Measurements from ENCODE around the gene LMNA. TPM values are rescaled to one million over a fixed set of nuclear protein-coding genes. Genes with fewer than 3 reads are reported as not detected.
A peak's percentile ranks its signal among the peaks of the same experiment; 100 is the strongest.

The LMNA gene
- total and polyA plus RNA-seq, 10 donors, result 33.9 to 279 (median 110) TPM

GRCh38 chr1:156155756-156156510, 41.4 kb downstream of the LMNA start:
- Histone ChIP-seq H3K4me1 (peaks cover 14 to 100% (median 71%) of the 10 kb centered on the region in 6 donors), H3K9me3 (no peaks in the 10 kb centered on the region), H3K36me3 (peaks cover 0 to 39% (median 0%) of the 10 kb centered on the region in 6 donors), H3K27ac (peak overlapping the region in 5 of 8 donors; percentile 76 to 92 (median 86)), H3K27me3 (replicated peaks in 1 of 7) (peaks cover 0 to 7% (median 0%) of the 10 kb centered on the region in 7 donors), H3K4me3 (peak overlapping the region in 6 of 8 donors; percentile 10 to 65 (median 32))
- TF ChIP-seq CTCF (IDR thresholded peaks at IDR 0.05 in 8 of 11, conservative IDR thresholded peaks at IDR 0.05 in 3 of 11), result no peak
- no peak for TF ChIP-seq POLR2AphosphoS5 (IDR thresholded peaks at IDR 0.05)
- TF ChIP-seq POLR2A (IDR thresholded peaks at IDR 0.05), result no peak
- 41 to 53% (median 45%) methylated on average over 12 of the region's 12 CpGs for WGBS, 5 donors
- intact Hi-C loops (cut with DNase I; ENCODE audit: low total_unique reads), result no loop called here
- no peak for DNase-seq

DNA sequence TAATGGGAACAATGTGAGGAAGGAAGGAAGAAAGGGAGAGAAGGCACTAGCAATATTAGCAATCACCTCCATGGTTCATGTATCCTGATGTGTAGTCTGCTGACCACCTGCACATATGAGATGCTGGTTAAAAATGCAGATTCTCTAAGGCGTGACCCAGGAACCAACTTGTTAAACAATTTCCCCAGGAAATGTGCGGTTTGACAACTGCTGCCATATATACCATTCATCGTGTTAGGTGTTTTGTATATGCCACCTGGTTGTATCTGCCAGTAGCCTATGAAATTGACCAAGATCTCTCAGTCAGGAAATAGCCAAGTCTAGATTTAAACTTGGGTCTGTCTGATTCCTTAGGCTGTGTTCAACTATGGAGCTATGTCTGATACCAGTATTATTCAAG, 43.0 kb downstream of the LMNA start:
- peak overlapping the region in 2 of 8 donors; percentile 4 to 37 for H3K27ac ChIP-seq
- H3K36me3 ChIP-seq, result peaks cover 0 to 54% (median 0%) of the 10 kb centered on the region in 6 donors
- 47 to 62% (median 51%) methylated on average over 3 of the region's 3 CpGs for WGBS, 5 donors
- H3K9me3 ChIP-seq, result no peaks in the 10 kb centered on the region
- intact Hi-C loops (cut with DNase I; ENCODE audit: low total_unique reads), result no loop called here
- H3K27me3 ChIP-seq (replicated peaks in 1 of 7), result peaks cover 0 to 7% (median 0%) of the 10 kb centered on the region in 7 donors
- no peak overlapping the region for H3K4me3 ChIP-seq
- DNase-seq, result no peak
- peaks cover 9 to 97% (median 68%) of the 10 kb centered on the region in 6 donors for H3K4me1 ChIP-seq
- TF ChIP-seq CTCF (IDR thresholded peaks at IDR 0.05 in 8 of 11, conservative IDR thresholded peaks at IDR 0.05 in 3 of 11), result no peak
- no peak for TF ChIP-seq POLR2AphosphoS5 (IDR thresholded peaks at IDR 0.05)
- no peak for TF ChIP-seq POLR2A (IDR thresholded peaks at IDR 0.05)

DNA sequence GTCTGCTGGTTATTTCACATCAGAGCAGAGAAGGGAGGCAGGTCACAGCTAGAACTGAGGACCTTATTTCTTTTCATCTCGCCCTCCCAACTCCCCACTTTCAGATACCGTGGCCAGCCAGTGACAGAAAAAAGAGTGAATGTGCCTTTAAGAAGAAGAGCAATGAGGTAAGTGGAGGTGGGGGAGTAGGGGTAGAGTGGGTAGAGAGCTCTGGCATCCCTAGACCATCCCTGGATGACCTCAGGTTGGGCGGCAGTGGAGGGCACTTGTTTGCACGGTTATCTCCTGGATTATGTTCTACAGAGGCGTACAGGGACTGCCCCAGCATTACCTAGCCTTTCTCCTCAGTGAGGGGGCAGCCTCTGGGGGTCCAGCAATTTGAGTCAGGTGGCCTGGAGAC, 43.5 kb downstream of the LMNA start:
- Histone ChIP-seq H3K9me3 (no peaks in the 10 kb centered on the region), H3K27me3 (replicated peaks in 1 of 7) (peaks cover 0 to 7% (median 0%) of the 10 kb centered on the region in 7 donors), H3K27ac (peak overlapping the region in 2 of 8 donors; percentile 4 to 37), H3K36me3 (peaks cover 0 to 59% (median 0%) of the 10 kb centered on the region in 6 donors), H3K4me3 (no peak overlapping the region), H3K4me1 (peaks cover 9 to 97% (median 63%) of the 10 kb centered on the region in 6 donors)
- 76 to 85% (median 82%) methylated on average over 5 of the region's 5 CpGs for WGBS, 5 donors
- no peak for DNase-seq
- intact Hi-C loops (cut with DNase I; ENCODE audit: low total_unique reads), result no loop called here
- no peak for TF ChIP-seq POLR2AphosphoS5 (IDR thresholded peaks at IDR 0.05)
- no peak for TF ChIP-seq CTCF (IDR thresholded peaks at IDR 0.05 in 8 of 11, conservative IDR thresholded peaks at IDR 0.05 in 3 of 11)
- TF ChIP-seq POLR2A (IDR thresholded peaks at IDR 0.05), result no peak

Measured in spleen (tissue), 11 donors.